Hepatocyte (in vitro differentiated cells): Measurements from ENCODE around the gene MPST. TPM values are rescaled to one million over a fixed set of nuclear protein-coding genes. Genes with fewer than 3 reads are reported as not detected.
"Not testable (repeated sequence)": the region's sequence is repeated elsewhere in the genome, so short reads cannot be mapped to it uniquely, and the experiment has no call there.

ENCODE experiments used
- DNase-seq: peaks from one replicate; pipeline ENCODE4 v3.0.0-alpha.2; 2016; ENCODE audit warnings: low spot score
- H2AFZ ChIP-seq: fragments of 200-600 bp; sonication (generic); 2 replicates; pipeline ENCODE4 v1.6.0; 2016; ENCODE audit warnings: antibody characterized with exemption, mild to moderate bottlenecking
- H3K27ac ChIP-seq: fragments of 200-600 bp; sonication (generic); 2 replicates; pipeline ENCODE4 v1.5.1; 2016; ENCODE audit warnings: mild to moderate bottlenecking
- H3K27me3 ChIP-seq: fragments of 200-600 bp; sonication (generic); 2 replicates; pipeline ENCODE4 v1.6.1; 2016
- H3K36me3 ChIP-seq: fragments of 200-600 bp; sonication (generic); replicated peaks from 2 replicates; pipeline ENCODE4 v1.5.1; 2016; ENCODE audit warnings: low read depth; ENCODE audit not compliant: insufficient read depth
- H3K4me1 ChIP-seq: fragments of 200-600 bp; sonication (generic); 2 replicates; pipeline ENCODE4 v1.5.1; 2016; ENCODE audit warnings: mild to moderate bottlenecking, moderate library complexity; ENCODE audit not compliant: insufficient read depth
- H3K4me2 ChIP-seq: fragments of 200-600 bp; sonication (generic); 2 replicates; pipeline ENCODE4 v1.6.0; 2016
- H3K4me3 ChIP-seq: fragments of 200-600 bp; sonication (generic); 2 replicates; pipeline ENCODE4 v1.5.1; 2016; ENCODE audit warnings: mild to moderate bottlenecking
- H3K79me2 ChIP-seq: fragments of 200-600 bp; sonication (generic); 2 replicates; pipeline ENCODE4 v1.6.0; 2017; ENCODE audit warnings: mild to moderate bottlenecking
- H3K9me2 ChIP-seq: fragments of 200-600 bp; sonication (generic); replicated peaks from 2 replicates; pipeline ENCODE4 v1.6.0; 2017; ENCODE audit warnings: mild to moderate bottlenecking; ENCODE audit not compliant: insufficient read depth
- H3K9me3 ChIP-seq: fragments of 200-600 bp; sonication (generic); 2 replicates; pipeline ENCODE4 v1.5.1; 2016; ENCODE audit warnings: low read depth, mild to moderate bottlenecking
- H4K20me1 ChIP-seq: fragments of 200-600 bp; sonication (generic); 2 replicates; pipeline ENCODE4 v1.6.0; 2016; ENCODE audit warnings: mild to moderate bottlenecking; ENCODE audit not compliant: insufficient read depth, poor library complexity, severe bottlenecking
- CTCF ChIP-seq: fragments of 200-600 bp; sonication (generic); IDR thresholded peaks from 2 replicates; pipeline ENCODE4 v1.5.1; 2016; ENCODE audit warnings: antibody characterized with exemption, mild to moderate bottlenecking; ENCODE audit not compliant: poor library complexity
- EZH2 ChIP-seq: fragments of 200-600 bp; sonication (generic); IDR thresholded peaks from 2 replicates; pipeline ENCODE4 v1.6.1; 2016; ENCODE audit warnings: antibody characterized with exemption, mild to moderate bottlenecking, borderline replicate concordance
- EZH2phosphoT487 ChIP-seq: fragments of 200-600 bp; sonication (generic); IDR thresholded peaks from one replicate; pipeline ENCODE4 v1.6.1; 2018; ENCODE audit warnings: antibody characterized with exemption, mild to moderate bottlenecking, low read depth, moderate library complexity; ENCODE audit not compliant: unreplicated experiment, severe bottlenecking
- WGBS: methylation state at CpG from one replicate; pipeline ENCODE4 v1.1.6; 2016; ENCODE audit warnings: low lambda C conversion rate; ENCODE audit errors: missing lambda C conversion rate; 5-methylcytosine and 5-hydroxymethylcytosine counted together
- polyA plus RNA-seq: library from polyadenylated mRNA; unstranded; fragments of >200 nt; fragmentation: Nextera tagmentation; extraction: Ambion mirVana; gene quantifications from 2 replicates; pipeline ENCODE4 v1.2.1, GENCODE V29; 2016
- total RNA-seq: library from RNA; depleted of rRNA; stranded (reverse); fragments of >200 nt; gene quantifications from 2 replicates; pipeline ENCODE4 v1.2.3, GENCODE V29; 2014

Gene MPST
- total and polyA plus RNA-seq, 2 experiments from 2014 or later: 136 to 193 TPM

DNA sequence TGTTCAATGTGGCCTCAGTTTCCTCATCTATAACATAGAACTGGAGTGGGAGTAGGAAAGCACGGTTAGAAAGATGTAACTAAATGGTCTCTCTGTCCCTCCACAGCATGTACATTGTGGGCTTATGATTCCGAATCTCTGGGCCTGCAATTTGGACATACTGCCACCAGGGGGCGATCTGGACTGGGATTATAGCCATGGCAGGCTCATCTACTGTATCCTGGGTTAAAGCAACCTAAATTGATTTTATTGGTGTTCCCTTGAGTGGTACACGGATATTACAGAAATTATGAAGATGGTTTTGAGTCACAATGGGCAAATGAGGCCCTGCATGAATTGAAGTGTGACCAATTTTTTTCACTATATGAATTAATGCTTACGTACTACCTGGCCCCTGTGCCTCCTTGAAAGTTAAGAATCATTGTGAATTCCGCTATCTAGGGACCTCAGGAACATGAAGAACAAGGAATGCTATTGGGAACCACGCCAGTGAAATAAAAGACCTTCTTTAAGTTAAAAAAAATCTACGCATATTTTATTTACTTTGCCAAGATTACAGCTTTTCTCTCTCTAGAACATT, 33.2 kb upstream of the MPST start:
- no peaks in the 10 kb centered on the region for H4K20me1 ChIP-seq
- TF ChIP-seq CTCF (peak; percentile 50), EZH2 (no peak)
- no peak for DNase-seq
- no peak overlapping the region for H3K4me3 ChIP-seq
- 59% methylated on average over 8 of the region's 8 CpGs for WGBS
- H3K9me2 ChIP-seq: no peaks in the 10 kb centered on the region
- H3K27ac ChIP-seq: no peak overlapping the region
- no peaks in the 10 kb centered on the region for H3K9me3 ChIP-seq
- H2AFZ ChIP-seq: no peak overlapping the region
- H3K4me2 ChIP-seq: no peak overlapping the region
- H3K36me3 ChIP-seq: no peaks in the 10 kb centered on the region
- no peaks in the 10 kb centered on the region for H3K4me1 ChIP-seq
- no peaks in the 10 kb centered on the region for H3K27me3 ChIP-seq
- no peaks in the 10 kb centered on the region for H3K79me2 ChIP-seq

DNA sequence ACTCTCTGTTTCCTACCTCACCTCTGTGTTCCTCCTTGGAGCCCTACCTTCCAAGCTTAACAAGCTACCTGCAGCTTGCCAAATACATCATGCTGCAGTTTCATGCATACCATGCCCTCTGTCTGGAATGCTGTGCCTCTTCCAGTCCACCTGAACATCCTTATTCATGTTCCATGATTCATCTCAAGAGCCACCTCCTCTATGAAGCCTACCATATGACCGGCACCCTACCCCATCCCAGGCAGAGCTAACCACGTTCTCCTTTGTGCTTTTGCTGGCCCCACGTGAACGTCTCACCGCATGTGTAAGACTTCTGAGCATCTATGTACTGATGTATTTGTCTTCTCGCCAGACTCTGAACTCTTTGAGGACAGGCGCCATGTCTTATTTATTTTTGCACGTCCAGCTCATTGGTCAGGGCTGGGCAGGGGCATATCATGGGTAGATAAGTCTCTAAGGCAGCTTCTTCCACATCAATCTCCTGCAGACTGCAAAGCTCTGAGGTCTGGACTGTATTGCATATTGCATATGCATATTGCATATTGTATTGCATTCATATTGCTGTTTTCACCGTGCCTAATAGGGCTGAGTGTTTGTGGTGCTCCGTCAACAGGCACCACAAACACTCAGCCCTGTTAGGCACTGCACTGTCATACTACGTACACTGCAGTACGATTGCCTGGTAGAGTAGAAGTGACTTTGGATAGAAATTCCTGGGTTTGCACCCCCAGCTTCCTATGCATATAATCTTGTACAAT, 31.3 kb upstream of the MPST start:
- WGBS: 86% methylated on average over 12 of the region's 12 CpGs

DNA sequence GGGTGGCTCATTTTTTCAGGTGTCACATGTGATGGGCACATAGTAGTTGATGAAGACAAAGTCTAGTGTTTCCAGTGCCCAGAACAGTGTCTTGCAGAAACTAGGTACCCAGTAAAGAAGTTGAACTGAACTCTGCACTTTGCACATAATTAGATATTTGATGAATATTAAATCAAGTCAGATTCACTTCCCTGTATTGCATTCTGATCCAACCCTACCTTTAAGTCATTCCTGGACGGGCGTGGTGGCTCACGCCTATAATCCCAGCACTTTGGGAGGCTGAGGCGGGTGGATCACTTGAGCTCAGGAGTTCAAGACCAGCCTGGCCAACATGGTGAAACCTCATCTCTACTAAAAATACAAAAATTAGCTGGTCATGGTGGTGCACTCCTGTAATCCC, 30.5 kb upstream of the MPST start:
- not testable (repeated sequence) for DNase-seq, H2AFZ ChIP-seq, H3K36me3 ChIP-seq, H3K9me3 ChIP-seq, H4K20me1 ChIP-seq, H3K9me2 ChIP-seq, H3K4me1 ChIP-seq, H3K4me2 ChIP-seq, H3K27ac ChIP-seq, H3K4me3 ChIP-seq, H3K79me2 ChIP-seq, H3K27me3 ChIP-seq
- WGBS: 93% methylated on average over 4 of the region's 4 CpGs

More for the DNA sequence above, 31.3 kb upstream of the MPST start:
- Histone ChIP-seq H3K36me3 (no peaks in the 10 kb centered on the region), H3K4me2 (no peak overlapping the region), H2AFZ (no peak overlapping the region), H3K9me3 (no peaks in the 10 kb centered on the region), H3K27ac (no peak overlapping the region), H3K4me3 (no peak overlapping the region), H3K79me2 (no peaks in the 10 kb centered on the region), H4K20me1 (no peaks in the 10 kb centered on the region), H3K9me2 (no peaks in the 10 kb centered on the region), H3K27me3 (no peaks in the 10 kb centered on the region), H3K4me1 (no peaks in the 10 kb centered on the region)
- DNase-seq: no peak
- TF ChIP-seq EZH2phosphoT487 (no peak), EZH2 (no peak), CTCF (no peak)

DNA sequence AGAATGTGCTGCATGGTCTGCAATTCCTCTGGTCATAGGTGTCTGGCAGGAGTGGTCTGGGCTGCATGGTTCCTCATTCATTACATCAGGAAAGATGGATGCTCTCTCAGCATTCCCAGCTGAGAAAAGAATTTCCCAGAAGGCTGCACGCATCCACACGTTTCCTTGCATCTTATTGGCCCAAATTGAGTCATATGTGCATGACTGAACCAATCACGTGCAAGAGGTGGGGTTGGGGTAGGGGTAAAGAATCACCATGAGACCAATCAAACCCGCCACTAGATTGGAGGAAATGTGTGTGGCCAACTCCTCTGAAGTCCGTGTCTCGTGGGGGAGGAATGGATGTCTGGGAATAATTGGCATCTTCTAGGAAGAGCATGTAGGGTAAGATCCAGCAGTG, 29.1 kb upstream of the MPST start:
- H3K9me3 ChIP-seq: no peaks in the 10 kb centered on the region
- DNase-seq: no peak
- no peaks in the 10 kb centered on the region for H3K9me2 ChIP-seq
- H4K20me1 ChIP-seq: no peaks in the 10 kb centered on the region
- 87% methylated on average over 6 of the region's 6 CpGs for WGBS
- H2AFZ ChIP-seq: no peak overlapping the region
- H3K79me2 ChIP-seq: no peaks in the 10 kb centered on the region
- H3K27me3 ChIP-seq: no peaks in the 10 kb centered on the region
- no peak overlapping the region for H3K4me2 ChIP-seq
- H3K27ac ChIP-seq: no peak overlapping the region
- TF ChIP-seq EZH2 (no peak), CTCF (no peak), EZH2phosphoT487 (no peak)
- H3K4me3 ChIP-seq: no peak overlapping the region
- no peaks in the 10 kb centered on the region for H3K36me3 ChIP-seq
- no peaks in the 10 kb centered on the region for H3K4me1 ChIP-seq
